ENCODE measurements around the gene MUC21. TPM values are rescaled to one million over a fixed set of nuclear protein-coding genes. Genes with fewer than 3 reads are reported as not detected.

Gene MUC21
- total RNA-seq, 4 donors from 2014 or later, result 219 to 945 (median 271) TPM

DNA sequence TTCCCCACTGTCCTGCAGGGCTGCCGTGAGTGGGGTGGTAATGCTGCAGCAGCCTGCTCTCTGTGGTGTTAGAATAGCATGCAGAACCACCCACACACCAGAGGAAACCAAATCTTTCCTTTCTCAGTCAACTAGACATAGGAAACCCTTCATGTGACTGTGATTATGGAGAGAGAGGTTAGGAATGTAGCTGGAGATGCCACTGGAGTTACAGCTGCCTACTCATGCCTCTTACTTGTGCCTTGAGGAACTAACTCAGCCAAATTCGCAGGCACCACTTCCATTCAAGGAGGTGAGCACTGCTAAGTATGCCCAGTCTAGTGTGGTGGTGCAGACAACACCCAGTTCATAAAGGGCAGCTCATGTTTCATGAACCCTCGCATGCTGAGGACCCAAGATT is 54.2 kb downstream of the MUC21 start:
- no peak overlapping the region for H3K4me3 ChIP-seq
- WGBS, 2 donors, result 29 to 82% methylated on average over 1 to 3 of the region's 3 CpGs
- no peak for DNase-seq
- peaks cover 0 to 2% (median 0%) of the 10 kb centered on the region in 3 donors for H3K4me1 ChIP-seq
- no peaks in the 10 kb centered on the region for H3K9me3 ChIP-seq
- intact Hi-C loops (cut with DNase I), result no loop called here
- TF ChIP-seq, protein P1, sequence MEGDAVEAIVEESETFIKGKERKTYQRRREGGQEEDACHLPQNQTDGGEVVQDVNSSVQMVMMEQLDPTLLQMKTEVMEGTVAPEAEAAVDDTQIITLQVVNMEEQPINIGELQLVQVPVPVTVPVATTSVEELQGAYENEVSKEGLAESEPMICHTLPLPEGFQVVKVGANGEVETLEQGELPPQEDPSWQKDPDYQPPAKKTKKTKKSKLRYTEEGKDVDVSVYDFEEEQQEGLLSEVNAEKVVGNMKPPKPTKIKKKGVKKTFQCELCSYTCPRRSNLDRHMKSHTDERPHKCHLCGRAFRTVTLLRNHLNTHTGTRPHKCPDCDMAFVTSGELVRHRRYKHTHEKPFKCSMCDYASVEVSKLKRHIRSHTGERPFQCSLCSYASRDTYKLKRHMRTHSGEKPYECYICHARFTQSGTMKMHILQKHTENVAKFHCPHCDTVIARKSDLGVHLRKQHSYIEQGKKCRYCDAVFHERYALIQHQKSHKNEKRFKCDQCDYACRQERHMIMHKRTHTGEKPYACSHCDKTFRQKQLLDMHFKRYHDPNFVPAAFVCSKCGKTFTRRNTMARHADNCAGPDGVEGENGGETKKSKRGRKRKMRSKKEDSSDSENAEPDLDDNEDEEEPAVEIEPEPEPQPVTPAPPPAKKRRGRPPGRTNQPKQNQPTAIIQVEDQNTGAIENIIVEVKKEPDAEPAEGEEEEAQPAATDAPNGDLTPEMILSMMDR (IDR thresholded peaks at IDR 0.05), result no peak
- TF ChIP-seq POLR2A (IDR thresholded peaks at IDR 0.05), result no peak
- H3K27me3 ChIP-seq, result no peaks in the 10 kb centered on the region
- no peaks in the 10 kb centered on the region for H3K36me3 ChIP-seq
- H3K27ac ChIP-seq, result no peak overlapping the region

DNA sequence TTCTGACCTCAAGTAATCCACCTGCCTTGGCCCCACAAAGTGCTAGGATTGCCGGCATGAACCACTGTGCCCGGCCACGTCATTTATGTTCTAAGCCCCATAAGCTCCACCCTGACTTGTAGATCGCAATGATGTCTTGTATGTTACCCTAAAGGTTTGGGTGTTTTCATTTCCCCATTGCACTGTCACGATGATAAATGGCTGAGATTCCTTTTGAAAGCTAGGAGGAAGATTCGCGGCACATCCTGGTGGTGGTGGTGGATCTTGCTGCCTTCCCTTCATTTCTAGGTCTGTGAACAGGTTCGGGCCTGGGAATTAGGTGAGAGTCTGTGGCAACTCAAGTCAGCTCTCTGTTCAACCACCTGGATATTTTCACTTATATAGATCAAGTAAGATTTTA is 55.0 kb downstream of the MUC21 start:
- peaks cover 0 to 9% (median 0%) of the 10 kb centered on the region in 3 donors for H3K4me1 ChIP-seq
- 83 to 89% methylated on average over 8 of the region's 8 CpGs for WGBS, 2 donors
- intact Hi-C loops (cut with DNase I), result no loop called here

More for the DNA sequence above, 55.0 kb downstream of the MUC21 start:
- TF ChIP-seq, protein P1 (IDR thresholded peaks at IDR 0.05), result no peak
- TF ChIP-seq POLR2A (IDR thresholded peaks at IDR 0.05), result no peak
- Histone ChIP-seq H3K9me3 (no peaks in the 10 kb centered on the region), H3K36me3 (no peaks in the 10 kb centered on the region), H3K4me3 (no peak overlapping the region), H3K27me3 (no peaks in the 10 kb centered on the region), H3K27ac (no peak overlapping the region)
- no peak for DNase-seq

Other genes with a start within 250 kb of the MUC21 start
- 10 to 100 TPM; 46.7 to 88.8 (median 64.4) TPM for gene FLOT1, start 241.0 kb upstream of the MUC21 start, total RNA-seq
- 10 to 100 TPM; 41.4 to 87.9 (median 66.0) TPM for gene IER3, start 239.2 kb upstream of the MUC21 start, total RNA-seq
- 100 to 1,000 TPM; 131 to 261 (median 140) TPM for gene DDR1, start 99.2 kb upstream of the MUC21 start, total RNA-seq
- 10 to 100 TPM; 10.3 to 26.7 (median 12.4) TPM for gene GTF2H4, start 75.5 kb upstream of the MUC21 start, total RNA-seq
- 10 to 100 TPM; 23.5 to 61.9 (median 33.0) TPM for gene VARS2, start 69.5 kb upstream of the MUC21 start, total RNA-seq
- gene SFTA2, start 51.5 kb upstream of the MUC21 start, total RNA-seq, result 10 to 100 TPM in 1 of 4 donors, 1 to 10 TPM in 3; 2.0 to 31.7 (median 6.4) TPM
- 1 to 10 TPM in 2 of 4 donors, under 1 TPM in 2; 0.21 to 8.3 (median 2.4) TPM for gene MUCL3, start 42.7 kb upstream of the MUC21 start, total RNA-seq
- 10 to 100 TPM in 1 of 4 donors, 1 to 10 TPM in 3; 4.1 to 10.1 (median 7.6) TPM for gene MUC22, start 26.8 kb downstream of the MUC21 start, total RNA-seq
- gene C6orf15, start 128.9 kb downstream of the MUC21 start, total RNA-seq, result 1 to 10 TPM in 1 of 4 donors, not detected in 3; 1.6 TPM
- 1 to 10 TPM in 3 of 4 donors, under 1 TPM in 1; 0.06 to 2.7 (median 1.2) TPM for gene PSORS1C1, start 131.1 kb downstream of the MUC21 start, total RNA-seq
- under 1 TPM in 1 of 4 donors, not detected in 3; 0.13 TPM for gene CDSN, start 136.7 kb downstream of the MUC21 start, total RNA-seq
- gene PSORS1C2, start 155.3 kb downstream of the MUC21 start, total RNA-seq, result under 1 TPM in 1 of 4 donors, not detected in 3; 0.91 TPM
- 10 to 100 TPM; 11.9 to 21.1 (median 16.2) TPM for gene CCHCR1, start 174.1 kb downstream of the MUC21 start, total RNA-seq
- gene TCF19, start 174.9 kb downstream of the MUC21 start, total RNA-seq, result 10 to 100 TPM; 12.2 to 17.2 (median 16.6) TPM
- gene POU5F1, start 187.0 kb downstream of the MUC21 start, total RNA-seq, result 1 to 10 TPM in 3 of 4 donors, under 1 TPM in 1; 0.92 to 5.5 (median 3.3) TPM